ENCODE results near the gene ADAT2. TPM values are rescaled to one million over a fixed set of nuclear protein-coding genes. Genes with fewer than 3 reads are reported as not detected.

Gene ADAT2
- polyA plus RNA-seq, 1 of the 3 experiments (the other 2 are of a cell fraction) = 5.4 TPM

DNA sequence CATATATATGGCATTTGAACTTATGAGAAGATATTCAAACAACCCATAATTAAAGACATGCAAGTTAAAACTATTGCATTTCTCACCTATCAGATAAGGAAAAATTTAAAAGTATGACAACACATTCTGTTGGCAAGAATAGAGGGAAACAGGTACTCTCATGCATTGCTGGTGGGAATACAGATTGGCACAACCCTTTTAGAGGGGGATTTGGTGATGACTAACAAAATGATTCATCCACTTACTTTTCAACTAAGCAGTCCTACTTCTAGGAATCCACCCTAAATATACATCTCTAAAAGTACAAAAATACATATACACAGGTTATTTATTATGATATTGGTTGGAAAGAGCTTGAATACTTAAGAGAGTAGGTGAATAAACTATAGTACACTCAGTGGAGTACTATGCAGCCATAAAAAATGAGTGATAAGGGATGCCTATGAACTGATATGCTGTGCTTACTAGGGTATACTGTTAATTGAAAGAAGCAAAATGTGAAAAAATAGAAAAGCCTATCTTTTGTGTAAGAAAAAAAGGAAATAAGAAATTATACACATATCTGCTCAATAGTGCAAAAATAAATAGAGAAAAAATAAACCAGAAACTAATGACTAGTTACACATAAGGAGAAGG lies 42.2 kb downstream of the ADAT2 start (continued):
- no peak for TF ChIP-seq MXI1 (IDR thresholded peaks at IDR 0.05; ENCODE audit: low read depth, low read length)
- no peak for TF ChIP-seq RAD21 (IDR thresholded peaks at IDR 0.05; ENCODE audit: low read length)
- TF ChIP-seq, protein P1, sequence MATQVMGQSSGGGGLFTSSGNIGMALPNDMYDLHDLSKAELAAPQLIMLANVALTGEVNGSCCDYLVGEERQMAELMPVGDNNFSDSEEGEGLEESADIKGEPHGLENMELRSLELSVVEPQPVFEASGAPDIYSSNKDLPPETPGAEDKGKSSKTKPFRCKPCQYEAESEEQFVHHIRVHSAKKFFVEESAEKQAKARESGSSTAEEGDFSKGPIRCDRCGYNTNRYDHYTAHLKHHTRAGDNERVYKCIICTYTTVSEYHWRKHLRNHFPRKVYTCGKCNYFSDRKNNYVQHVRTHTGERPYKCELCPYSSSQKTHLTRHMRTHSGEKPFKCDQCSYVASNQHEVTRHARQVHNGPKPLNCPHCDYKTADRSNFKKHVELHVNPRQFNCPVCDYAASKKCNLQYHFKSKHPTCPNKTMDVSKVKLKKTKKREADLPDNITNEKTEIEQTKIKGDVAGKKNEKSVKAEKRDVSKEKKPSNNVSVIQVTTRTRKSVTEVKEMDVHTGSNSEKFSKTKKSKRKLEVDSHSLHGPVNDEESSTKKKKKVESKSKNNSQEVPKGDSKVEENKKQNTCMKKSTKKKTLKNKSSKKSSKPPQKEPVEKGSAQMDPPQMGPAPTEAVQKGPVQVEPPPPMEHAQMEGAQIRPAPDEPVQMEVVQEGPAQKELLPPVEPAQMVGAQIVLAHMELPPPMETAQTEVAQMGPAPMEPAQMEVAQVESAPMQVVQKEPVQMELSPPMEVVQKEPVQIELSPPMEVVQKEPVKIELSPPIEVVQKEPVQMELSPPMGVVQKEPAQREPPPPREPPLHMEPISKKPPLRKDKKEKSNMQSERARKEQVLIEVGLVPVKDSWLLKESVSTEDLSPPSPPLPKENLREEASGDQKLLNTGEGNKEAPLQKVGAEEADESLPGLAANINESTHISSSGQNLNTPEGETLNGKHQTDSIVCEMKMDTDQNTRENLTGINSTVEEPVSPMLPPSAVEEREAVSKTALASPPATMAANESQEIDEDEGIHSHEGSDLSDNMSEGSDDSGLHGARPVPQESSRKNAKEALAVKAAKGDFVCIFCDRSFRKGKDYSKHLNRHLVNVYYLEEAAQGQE (IDR thresholded peaks at IDR 0.05; ENCODE audit: low read depth, low read length) = no peak
- TF ChIP-seq CHD2 (IDR thresholded peaks at IDR 0.05; ENCODE audit: low read length, partially characterized antibody) = no peak

GRCh38 chr6:143406673-143407072 lies 43.8 kb downstream of the ADAT2 start:
- CTCF ChIA-PET = interaction anchor here (1.2 kb wide), 1 partner anchor 20 kb away, joined by 6 read pairs; no protein-coding TSS in a partner anchor
- WGBS (ENCODE audit: low lambda C conversion rate) = 97% methylated on average over 3 of the region's 3 CpGs

More at GRCh38 chr6:143406673-143407072, 43.8 kb downstream of the ADAT2 start:
- H3K9ac ChIP-seq = no peak overlapping the region
- no peaks in the 10 kb centered on the region for H3K79me2 ChIP-seq (ENCODE audit: insufficient read depth)
- no peaks in the 10 kb centered on the region for H3K9me3 ChIP-seq
- peaks cover 12% of the 10 kb centered on the region for H3F3A ChIP-seq (replicated peaks; ENCODE audit: insufficient read depth)
- TF ChIP-seq MEF2A (IDR thresholded peaks at IDR 0.05; ENCODE audit: borderline replicate concordance, low read depth) (no peak), RCOR1 (IDR thresholded peaks at IDR 0.05; ENCODE audit: low read length) (no peak), RAD21 (IDR thresholded peaks at IDR 0.05; ENCODE audit: low read length) (no peak), POLR2AphosphoS5 (IDR thresholded peaks at IDR 0.05; ENCODE audit: low read depth, low read length) (no peak), GABPA (IDR thresholded peaks at IDR 0.05; ENCODE audit: low read depth) (no peak), NRF1 (IDR thresholded peaks at IDR 0.05; ENCODE audit: low read depth, low read length) (no peak), EZH2phosphoT487 (IDR thresholded peaks at IDR 0.05; ENCODE audit: borderline replicate concordance, low read depth) (no peak), SMC3 (IDR thresholded peaks at IDR 0.05; ENCODE audit: low read depth, low read length) (no peak), ZBTB33 (IDR thresholded peaks at IDR 0.05; ENCODE audit: borderline replicate concordance, low read depth) (no peak), TCF12 (IDR thresholded peaks at IDR 0.05) (no peak), MXI1 (IDR thresholded peaks at IDR 0.05; ENCODE audit: low read depth, low read length) (no peak)
- TF ChIP-seq, protein P2, sequence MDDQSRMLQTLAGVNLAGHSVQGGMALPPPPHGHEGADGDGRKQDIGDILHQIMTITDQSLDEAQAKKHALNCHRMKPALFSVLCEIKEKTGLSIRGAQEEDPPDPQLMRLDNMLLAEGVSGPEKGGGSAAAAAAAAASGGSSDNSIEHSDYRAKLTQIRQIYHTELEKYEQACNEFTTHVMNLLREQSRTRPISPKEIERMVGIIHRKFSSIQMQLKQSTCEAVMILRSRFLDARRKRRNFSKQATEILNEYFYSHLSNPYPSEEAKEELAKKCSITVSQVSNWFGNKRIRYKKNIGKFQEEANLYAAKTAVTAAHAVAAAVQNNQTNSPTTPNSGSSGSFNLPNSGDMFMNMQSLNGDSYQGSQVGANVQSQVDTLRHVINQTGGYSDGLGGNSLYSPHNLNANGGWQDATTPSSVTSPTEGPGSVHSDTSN (IDR thresholded peaks at IDR 0.05) = no peak
- H3K36me3 ChIP-seq (replicated peaks in 1 of 2; ENCODE audit: control insufficient read depth in 1 of 2, insufficient read depth in 2 of 2, low read length in 1 of 2) = no peaks in the 10 kb centered on the region
- H3K9me2 ChIP-seq = no peaks in the 10 kb centered on the region
- POLR2A ChIA-PET = no interaction called here
- H3K4me1 ChIP-seq (ENCODE audit: control insufficient read depth in 1 of 2, insufficient read depth in 2 of 2, low read depth in 1 of 2, low read length in 1 of 2) = no peaks in the 10 kb centered on the region
- H2AFZ ChIP-seq (ENCODE audit: low read depth) = no peak overlapping the region
- H3K27me3 ChIP-seq (ENCODE audit: insufficient read depth) = no peaks in the 10 kb centered on the region
- no peak overlapping the region for H3K4me3 ChIP-seq (ENCODE audit: low read depth in 2 of 2, low read length in 1 of 2)
- no peak overlapping the region for H3K4me2 ChIP-seq
- H4K20me1 ChIP-seq (ENCODE audit: insufficient read depth) = no peaks in the 10 kb centered on the region
- DNase-seq = no peak
- H3K27ac ChIP-seq (ENCODE audit: low read depth in 2 of 2, low read length in 1 of 2) = no peak overlapping the region
